Epidermal melanocyte (primary cell): ENCODE measurements around the gene TSN.
A peak's percentile ranks its signal among the peaks of the same experiment; 100 is the strongest.
"Not testable (repeated sequence)": the region's sequence is repeated elsewhere in the genome, so short reads cannot be mapped to it uniquely, and the experiment has no call there.

Experiments used
- DNase-seq: peaks from one replicate; pipeline ENCODE4 v3.0.0; 2011; ENCODE audit warnings: low spot score; ENCODE audit not compliant: insufficient read length

TSN gene

DNA sequence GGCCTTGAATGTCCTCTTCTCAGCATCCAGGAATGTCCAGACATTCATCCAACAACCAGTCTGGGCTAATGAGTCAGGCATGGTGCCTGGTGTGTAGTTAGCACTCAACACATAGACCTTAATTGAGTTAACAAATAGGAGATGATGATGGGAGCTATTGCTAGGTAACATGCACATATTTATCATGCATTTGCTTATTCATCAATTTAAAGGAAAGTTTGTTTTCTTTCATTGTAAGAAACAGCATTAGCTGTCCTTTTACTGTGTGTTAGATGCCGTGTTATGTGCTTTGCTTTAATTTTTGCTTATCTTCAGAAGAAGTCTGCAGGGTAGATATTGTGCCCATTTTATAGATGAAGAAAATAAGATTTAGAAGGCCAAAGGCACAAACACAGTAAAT is 43.2 kb downstream of the TSN start:
- no peak for DNase-seq

DNA sequence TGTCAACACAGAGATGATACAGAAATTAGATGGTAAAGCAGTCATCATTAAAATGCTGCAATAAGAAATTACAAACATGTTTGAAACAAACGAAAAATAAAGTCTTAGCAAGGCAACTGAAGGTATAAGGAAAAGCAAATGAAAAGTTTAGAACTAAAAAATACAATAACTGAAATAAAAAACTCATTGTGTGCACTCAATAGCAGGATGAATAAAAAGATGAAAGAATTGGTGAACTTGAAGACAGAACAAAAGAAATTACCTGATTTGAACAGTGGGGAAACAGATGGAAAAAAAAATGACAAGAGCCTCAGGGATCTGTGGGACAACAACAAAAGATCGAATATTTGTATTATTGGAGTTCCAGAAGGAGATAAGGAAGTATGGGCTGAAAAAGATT is 46.5 kb downstream of the TSN start:
- no peak for DNase-seq

DNA sequence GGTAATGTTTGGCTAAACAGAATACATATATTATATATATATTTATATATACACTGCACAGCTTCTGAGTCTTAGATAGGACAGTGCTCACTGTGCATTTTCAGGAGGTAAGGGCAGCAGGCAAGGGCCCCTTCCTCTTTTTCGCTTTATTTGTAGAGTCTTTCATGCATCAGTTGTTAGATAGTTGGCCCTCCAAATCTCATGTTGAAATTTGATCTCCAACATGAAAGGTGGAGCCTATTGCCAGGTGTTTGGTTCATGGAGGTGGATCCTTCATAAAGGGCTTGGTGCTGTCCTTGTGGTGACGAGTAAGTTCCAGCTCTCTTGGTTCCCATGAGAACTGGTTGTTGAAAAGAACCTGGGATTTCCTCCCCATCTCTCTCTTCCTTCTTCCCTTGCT is 48.1 kb downstream of the TSN start:
- DNase-seq: no peak

DNA sequence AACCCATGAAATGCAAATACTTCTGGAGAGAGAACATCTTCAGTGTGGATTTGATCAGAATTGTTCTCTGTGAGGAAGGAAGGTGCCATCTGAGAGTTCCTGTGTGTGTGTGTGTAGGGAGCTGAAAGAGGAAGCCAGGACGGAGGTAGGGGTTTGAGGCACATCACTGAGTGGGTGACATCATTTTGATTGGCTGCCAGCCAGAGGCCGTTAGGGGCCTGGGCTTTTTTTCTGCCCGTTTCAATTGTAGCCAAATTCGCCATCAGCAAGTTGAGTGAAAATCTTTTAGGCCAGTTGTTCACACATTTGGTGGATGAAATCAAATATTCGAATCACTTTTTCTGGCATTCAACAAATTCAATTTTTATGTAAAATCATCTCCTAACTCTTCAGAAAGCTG is 48.9 kb downstream of the TSN start:
- DNase-seq: no peak

DNA sequence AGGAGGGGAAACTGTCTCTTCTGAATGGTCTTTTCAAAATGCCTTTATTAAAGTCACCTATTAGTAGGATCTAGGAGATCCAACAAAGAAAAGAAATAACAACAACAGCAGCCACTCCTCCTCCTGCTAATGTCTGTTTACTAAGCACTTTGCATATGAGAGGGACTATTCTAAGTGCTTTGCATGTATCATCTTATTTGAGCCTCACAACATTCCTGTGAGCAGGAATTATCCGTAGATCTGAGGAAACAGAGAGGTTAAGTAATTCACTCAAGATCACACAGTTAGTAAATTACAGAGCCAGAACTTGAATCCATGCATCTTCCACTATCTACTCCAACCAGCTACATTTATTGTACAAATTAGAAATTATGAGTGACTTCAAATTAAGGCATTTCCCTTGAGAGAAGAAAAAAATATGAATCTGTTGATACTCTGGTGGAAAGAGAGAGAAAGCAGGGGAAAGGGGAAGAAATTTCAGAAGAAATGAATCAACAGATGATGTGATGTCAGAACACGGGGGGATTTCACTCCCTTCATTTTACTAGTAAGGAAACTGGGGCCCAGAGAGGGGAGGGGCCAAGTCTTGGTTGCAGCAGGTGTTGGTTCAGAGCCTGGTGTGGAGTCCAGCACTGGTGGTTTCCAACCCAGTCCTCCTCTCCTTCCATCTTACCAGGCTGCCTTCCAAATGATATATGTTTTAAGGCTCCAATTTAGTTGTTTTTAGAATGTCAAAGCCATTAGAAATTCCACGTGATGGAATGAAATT is 49.7 kb downstream of the TSN start:
- no peak for DNase-seq

DNA sequence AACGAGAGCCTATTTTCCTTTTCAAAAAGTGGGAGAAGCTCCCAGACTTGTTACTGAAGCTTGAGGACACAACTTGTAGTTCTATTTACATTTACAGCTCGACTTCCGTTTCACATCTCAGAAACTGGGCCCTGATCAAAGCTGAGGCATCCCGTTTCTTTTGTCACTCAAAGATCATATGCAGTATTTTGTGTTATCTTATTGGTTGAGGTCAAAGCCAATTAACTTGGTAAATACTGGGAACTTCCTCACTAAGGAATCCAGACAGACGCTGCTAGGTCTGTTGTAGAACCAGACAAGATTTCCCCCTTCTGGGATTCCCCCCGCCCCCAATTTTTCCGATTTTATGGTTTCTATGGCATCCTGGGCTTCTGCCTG is 50.3 kb downstream of the TSN start:
- DNase-seq: no peak

DNA sequence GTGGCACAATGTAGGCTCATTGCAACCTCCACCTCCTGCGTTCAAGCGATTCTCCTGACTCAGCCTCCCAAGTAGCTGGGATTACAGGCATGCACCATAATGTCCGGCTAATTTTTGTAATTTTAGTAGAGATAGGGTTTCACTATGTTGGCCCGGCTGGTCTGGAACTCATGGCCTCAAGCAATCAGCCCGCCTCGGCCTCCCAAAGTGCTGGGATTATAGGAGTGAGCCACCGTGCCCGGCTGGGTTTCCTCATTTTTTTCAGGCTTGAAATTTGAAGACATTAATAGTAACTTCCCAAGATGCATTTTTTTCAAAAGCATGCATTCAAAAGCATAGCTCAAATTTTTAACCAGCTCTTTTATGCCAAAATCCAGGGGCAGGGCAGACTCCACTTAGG is 52.3 kb downstream of the TSN start:
- not testable (repeated sequence) for DNase-seq

DNA sequence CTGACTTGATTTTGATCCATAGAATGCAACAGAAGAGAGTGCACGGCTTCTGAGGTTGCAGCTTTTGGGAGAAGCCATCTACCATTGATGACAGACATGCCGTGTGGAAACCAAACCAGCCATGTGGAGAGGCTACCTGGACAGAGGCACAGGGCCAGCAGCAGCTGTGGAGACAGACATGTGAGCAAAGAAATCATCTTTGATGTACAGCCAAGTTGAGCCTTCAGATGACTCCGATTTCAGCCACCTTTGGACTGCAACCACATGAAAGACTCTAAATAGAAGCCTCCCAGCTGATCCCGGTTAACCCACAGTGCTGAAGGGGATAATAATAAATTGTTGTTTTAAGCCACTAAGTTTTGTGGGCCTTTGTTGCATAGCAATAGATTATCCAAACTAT is 54.2 kb downstream of the TSN start:
- DNase-seq: no peak

DNA sequence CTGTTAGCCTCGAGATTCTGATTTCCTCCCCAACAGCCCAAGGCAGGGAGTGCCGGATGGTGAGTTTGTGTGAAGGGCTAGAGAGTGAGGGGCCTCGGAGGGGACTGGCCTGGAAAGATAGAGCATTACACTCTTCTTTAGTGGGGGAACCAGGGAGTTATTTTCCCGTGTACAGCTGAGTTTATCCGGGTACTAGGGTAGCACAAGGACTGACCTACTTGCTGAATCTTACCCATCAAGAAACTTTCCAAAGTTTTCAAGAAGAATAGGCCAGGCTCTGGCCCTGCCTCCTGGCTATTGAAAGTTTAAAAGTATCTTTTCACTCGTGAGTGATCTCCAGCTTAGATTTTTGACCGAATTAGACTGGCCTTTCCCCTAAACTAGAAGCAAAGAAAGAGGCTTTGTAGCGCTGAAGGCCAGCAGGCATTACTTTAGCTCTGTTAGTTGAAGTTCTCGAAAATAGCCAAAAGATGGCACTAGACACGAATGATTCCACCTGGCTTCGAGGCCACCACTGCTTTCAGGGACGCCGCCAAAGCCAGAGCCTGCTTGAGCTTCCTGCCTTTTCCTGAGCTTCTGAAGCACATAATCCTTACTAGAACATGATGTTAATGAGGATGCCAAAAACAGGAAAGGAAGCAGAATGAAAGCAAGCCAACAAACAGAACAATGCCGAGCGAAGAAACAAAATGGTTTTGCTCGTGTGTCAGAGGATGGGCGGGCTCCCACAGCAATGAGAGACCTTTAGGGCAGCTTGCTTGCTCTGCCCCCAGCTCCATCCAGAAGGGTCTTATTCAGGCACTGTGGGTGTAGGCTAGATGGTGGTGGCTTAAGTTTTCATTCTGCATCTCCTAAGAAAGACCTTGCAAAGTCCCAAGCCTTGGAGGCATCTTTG is 55.8 kb downstream of the TSN start:
- DNase-seq: peak; percentile 79

DNA sequence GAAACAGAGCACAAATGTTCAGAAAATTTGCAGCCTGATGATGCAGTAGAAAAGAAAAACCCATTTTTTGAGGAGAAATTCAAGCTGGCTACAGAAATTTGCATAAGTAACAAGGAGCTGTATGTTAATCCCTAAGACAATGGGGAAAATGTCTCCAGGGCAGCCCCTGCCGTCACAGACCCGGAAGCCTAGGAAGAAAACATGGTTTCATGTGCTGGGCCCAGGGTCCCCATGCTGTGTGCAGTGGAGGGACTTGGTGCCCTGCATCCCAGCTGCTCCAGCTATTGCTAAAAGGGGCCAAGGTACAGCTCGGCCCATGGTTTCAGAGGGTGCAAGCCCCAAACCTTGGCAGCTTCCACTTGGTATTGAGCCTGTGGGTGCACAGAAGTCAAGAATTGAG is 57.6 kb downstream of the TSN start:
- not testable (repeated sequence) for DNase-seq

DNA sequence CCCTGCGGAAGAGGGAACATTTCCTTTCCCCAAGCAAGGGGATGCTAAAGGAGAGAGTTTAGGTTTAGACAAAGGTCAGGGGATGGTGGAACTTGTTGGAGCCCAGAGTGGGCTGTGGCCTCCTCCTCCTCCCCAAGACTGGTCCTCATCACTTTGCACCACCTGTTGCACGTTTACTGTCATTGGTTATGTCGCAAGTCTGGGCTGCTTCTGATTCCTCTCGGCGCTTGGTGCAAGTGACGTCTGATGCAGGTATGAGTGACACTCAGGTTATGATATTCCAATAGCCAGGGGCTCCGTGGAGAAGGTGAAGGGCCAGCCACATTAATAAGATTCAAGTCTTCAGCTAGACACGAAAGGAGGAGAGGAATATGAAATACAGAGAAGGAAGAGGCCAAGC is 59.8 kb downstream of the TSN start:
- no peak for DNase-seq

DNA sequence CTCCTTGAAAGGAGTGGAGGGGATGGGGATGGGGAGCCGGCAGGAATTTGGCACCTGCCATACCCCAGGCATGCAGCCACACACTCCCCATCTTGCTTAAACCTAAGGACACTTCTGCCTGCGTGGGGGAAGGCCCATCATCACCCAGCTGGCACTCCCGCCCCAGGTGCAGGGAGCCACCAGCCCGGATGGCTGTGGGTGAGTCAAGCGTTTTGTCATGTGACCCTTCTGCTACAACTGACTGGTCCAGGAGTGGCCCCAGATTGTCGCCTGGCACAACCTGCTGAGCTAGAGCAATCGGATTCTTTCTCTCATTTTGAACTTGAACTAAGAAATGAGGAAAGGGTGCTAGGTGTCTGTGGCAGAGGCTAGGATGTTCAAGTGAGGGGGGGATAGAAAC is 61.3 kb downstream of the TSN start:
- DNase-seq: no peak

DNA sequence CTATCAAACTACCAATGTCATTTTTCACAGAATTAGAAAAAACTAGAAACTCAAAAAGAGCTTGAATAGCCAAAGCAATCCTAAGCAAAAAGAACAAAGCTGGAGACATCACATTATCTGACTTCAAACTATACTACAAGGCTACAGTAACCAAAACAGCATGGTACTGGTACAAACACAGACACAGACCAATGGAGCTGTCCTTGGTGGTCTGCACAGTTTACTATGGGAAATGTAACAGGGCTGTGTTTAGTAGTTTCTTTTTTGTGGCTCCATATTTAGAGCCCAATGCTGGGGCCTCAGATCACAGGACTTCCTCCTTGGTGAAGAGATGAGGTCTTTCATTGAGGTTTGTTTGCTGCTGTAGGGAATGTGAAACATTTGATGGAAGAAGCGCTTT is 61.9 kb downstream of the TSN start:
- not testable (repeated sequence) for DNase-seq
